HL-60 (cell line): ENCODE measurements around the gene SDSL.

Experiments
- DNase-seq, 2 experiments: peaks; one replicate each; pipeline ENCODE4 v3.0.0-alpha.2; 2010 to 2020; ENCODE audit warnings: low read depth in 1 of 2, low spot score in 1 of 2
- H3K27ac ChIP-seq: fragments of 250-450 bp; sonication (Bioruptor Pico); replicated peaks from 2 replicates; pipeline ENCODE4 v1.5.1; 2020; ENCODE audit warnings: mild to moderate bottlenecking, moderate library complexity
- H3K27me3 ChIP-seq: fragments of 250-450 bp; sonication (Bioruptor Pico); 2 replicates; pipeline ENCODE4 v1.5.1; 2021; ENCODE audit warnings: mild to moderate bottlenecking, moderate library complexity; ENCODE audit not compliant: insufficient read depth, poor library complexity, severe bottlenecking
- H3K4me3 ChIP-seq: replicated peaks from 2 replicates; pipeline ENCODE4 v1.5.1; 2011; ENCODE audit warnings: mild to moderate bottlenecking, control low read depth, low read length; ENCODE audit not compliant: insufficient read depth
- GABPA ChIP-seq: IDR thresholded peaks from 2 replicates; pipeline ENCODE4 v1.6.1; 2012; ENCODE audit warnings: low read depth
- POLR2AphosphoS5 ChIP-seq: IDR thresholded peaks from 2 replicates; pipeline ENCODE4 v1.6.1; 2012; ENCODE audit warnings: low read depth
- REST ChIP-seq: IDR thresholded peaks from 2 replicates; pipeline ENCODE4 v1.6.1; 2012; ENCODE audit warnings: low read depth; ENCODE audit not compliant: insufficient replicate concordance
- SPI1 ChIP-seq: IDR thresholded peaks from 2 replicates; pipeline ENCODE4 v1.6.1; 2012; ENCODE audit warnings: low read depth, mild to moderate bottlenecking, borderline replicate concordance
- TF ChIP-seq, protein P1 (sequence below): IDR thresholded peaks from one replicate; pipeline ENCODE4 v1.5.1; 2011; ENCODE audit warnings: low read length, control low read depth, inconsistent platforms; ENCODE audit not compliant: insufficient read depth

SDSL gene

GRCh38 chr12:113386866-113387566 is 35.2 kb upstream of the SDSL start:
- TF ChIP-seq REST, result no peak
- TF ChIP-seq, protein P1, sequence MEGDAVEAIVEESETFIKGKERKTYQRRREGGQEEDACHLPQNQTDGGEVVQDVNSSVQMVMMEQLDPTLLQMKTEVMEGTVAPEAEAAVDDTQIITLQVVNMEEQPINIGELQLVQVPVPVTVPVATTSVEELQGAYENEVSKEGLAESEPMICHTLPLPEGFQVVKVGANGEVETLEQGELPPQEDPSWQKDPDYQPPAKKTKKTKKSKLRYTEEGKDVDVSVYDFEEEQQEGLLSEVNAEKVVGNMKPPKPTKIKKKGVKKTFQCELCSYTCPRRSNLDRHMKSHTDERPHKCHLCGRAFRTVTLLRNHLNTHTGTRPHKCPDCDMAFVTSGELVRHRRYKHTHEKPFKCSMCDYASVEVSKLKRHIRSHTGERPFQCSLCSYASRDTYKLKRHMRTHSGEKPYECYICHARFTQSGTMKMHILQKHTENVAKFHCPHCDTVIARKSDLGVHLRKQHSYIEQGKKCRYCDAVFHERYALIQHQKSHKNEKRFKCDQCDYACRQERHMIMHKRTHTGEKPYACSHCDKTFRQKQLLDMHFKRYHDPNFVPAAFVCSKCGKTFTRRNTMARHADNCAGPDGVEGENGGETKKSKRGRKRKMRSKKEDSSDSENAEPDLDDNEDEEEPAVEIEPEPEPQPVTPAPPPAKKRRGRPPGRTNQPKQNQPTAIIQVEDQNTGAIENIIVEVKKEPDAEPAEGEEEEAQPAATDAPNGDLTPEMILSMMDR, result no peak
- TF ChIP-seq SPI1, result no peak
- no peak for TF ChIP-seq POLR2AphosphoS5
- no peak for TF ChIP-seq GABPA
- DNase-seq, result no peak
- Histone ChIP-seq H3K27me3 (no peaks in the 10 kb centered on the region), H3K4me3 (no peak overlapping the region), H3K27ac (no peak overlapping the region)

- no peak for DNase-seq
- no peak overlapping the region for H3K27ac ChIP-seq
- no peak for TF ChIP-seq REST
These were observed 34.5 kb upstream of the SDSL start for GRCh38 chr12:113387631-113388030.

DNA sequence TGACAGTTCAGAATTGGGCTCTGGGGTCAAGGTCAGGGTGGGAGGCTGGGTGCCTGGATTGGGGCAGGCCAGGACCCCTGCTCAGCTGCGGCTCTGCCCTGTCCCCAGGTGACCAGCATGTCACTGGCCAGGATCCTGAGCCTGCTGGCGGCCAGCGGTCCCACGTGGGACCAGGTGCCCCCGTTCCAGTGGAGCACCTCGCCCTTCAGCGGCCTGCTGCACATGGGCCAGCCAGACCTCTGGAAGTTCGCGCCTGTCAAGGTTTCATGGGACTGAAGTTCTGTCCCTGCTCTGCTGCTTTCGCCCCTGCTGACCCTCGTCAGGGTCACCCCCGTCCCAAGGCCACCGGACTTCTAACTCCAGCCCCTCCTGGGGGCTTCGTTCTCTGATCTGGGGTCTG is 33.8 kb upstream of the SDSL start:
- Histone ChIP-seq H3K4me3 (no peak overlapping the region), H3K27me3 (no peaks in the 10 kb centered on the region), H3K27ac (no peak overlapping the region)
- TF ChIP-seq REST (no peak), GABPA (no peak), SPI1 (no peak), POLR2AphosphoS5 (no peak)
- TF ChIP-seq, protein P1, result no peak
- no peak for DNase-seq

More at GRCh38 chr12:113387631-113388030, 34.5 kb upstream of the SDSL start:
- Histone ChIP-seq H3K27me3 (no peaks in the 10 kb centered on the region), H3K4me3 (no peak overlapping the region)
